Measurements from ENCODE around the gene DRD3. TPM values are rescaled to one million over a fixed set of nuclear protein-coding genes. Genes with fewer than 3 reads are reported as not detected.

The DRD3 gene
- total RNA-seq, 4 donors from 2014 or later = not detected

DNA sequence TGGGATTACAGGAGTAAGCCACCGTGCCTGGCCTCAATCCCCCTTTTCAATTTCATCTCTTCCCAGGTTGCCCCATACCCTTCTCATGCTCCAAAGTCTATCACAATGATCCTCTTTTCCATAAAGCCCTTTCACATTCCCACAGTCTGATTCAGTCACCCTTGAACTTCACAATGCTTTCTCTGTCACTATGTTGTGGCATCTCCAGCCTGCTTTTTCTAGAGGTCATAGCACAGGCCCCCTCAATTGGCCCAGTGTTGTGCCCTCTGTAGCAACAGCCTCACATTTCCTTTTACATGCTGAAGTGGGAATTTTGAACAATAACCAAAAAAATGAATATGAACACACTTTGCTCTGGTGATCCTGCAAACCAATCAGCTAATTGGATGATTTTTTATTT lies 21.5 kb downstream of the DRD3 start:
- TF ChIP-seq, protein P1, sequence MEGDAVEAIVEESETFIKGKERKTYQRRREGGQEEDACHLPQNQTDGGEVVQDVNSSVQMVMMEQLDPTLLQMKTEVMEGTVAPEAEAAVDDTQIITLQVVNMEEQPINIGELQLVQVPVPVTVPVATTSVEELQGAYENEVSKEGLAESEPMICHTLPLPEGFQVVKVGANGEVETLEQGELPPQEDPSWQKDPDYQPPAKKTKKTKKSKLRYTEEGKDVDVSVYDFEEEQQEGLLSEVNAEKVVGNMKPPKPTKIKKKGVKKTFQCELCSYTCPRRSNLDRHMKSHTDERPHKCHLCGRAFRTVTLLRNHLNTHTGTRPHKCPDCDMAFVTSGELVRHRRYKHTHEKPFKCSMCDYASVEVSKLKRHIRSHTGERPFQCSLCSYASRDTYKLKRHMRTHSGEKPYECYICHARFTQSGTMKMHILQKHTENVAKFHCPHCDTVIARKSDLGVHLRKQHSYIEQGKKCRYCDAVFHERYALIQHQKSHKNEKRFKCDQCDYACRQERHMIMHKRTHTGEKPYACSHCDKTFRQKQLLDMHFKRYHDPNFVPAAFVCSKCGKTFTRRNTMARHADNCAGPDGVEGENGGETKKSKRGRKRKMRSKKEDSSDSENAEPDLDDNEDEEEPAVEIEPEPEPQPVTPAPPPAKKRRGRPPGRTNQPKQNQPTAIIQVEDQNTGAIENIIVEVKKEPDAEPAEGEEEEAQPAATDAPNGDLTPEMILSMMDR (IDR thresholded peaks at IDR 0.05) = no peak
- DNase-seq (ENCODE audit: low spot score) (no peak), ATAC-seq (ENCODE audit: low FRiP score) (no peak)

DNA sequence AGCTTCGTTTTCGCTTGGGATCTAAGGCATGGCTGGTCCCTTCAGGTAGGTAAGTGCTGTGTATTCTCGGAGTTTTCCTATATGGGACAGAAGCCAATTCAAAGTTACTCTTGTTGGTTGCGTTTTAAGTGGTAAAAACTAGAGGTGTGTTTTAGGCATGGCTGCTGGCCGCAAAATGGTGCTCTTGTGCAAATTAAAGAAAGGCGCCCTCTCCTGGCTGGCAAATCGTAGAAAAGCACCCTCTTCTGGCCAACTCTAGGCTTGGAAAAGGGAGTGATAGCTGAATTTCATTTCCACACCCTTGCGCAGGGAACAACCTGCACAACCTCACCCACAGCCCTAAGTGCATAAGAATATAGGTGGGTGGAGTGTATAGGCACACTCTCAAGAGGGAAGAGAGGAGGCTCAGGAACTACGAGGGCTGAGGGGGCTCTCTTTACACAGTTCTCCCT lies 23.5 kb downstream of the DRD3 start:
- ATAC-seq (ENCODE audit: low FRiP score) (no peak), DNase-seq (ENCODE audit: low spot score) (no peak)
- TF ChIP-seq, protein P1 (IDR thresholded peaks at IDR 0.05) = no peak

DNA sequence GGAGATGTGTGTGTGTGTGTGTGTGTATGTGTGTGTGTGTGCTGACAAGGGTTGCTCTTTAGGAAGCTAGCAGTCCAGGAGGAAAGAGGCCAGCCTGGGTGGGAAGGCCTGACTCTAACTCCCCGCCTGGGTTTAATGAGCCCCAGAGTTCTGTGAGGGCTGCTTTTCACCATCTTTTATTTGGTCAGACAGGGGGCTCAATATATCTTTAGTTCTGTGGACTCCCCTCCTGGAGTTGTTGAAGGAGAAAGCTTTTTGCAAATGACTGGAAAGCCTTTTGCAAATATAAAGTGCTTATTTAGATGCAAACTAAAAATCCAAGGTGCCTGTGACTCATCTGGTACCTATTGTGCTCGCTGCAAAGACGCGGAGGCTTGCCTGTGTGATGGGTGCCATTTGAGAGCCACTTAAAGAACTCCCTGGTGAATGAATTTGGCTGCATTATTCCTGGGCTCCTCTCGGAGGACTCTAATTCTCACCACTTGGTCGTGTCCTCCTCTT lies 24.5 kb downstream of the DRD3 start:
- TF ChIP-seq, protein P1 (IDR thresholded peaks at IDR 0.05) = no peak
- ATAC-seq (ENCODE audit: low FRiP score) (no peak), DNase-seq (ENCODE audit: low spot score) (no peak)

DNA sequence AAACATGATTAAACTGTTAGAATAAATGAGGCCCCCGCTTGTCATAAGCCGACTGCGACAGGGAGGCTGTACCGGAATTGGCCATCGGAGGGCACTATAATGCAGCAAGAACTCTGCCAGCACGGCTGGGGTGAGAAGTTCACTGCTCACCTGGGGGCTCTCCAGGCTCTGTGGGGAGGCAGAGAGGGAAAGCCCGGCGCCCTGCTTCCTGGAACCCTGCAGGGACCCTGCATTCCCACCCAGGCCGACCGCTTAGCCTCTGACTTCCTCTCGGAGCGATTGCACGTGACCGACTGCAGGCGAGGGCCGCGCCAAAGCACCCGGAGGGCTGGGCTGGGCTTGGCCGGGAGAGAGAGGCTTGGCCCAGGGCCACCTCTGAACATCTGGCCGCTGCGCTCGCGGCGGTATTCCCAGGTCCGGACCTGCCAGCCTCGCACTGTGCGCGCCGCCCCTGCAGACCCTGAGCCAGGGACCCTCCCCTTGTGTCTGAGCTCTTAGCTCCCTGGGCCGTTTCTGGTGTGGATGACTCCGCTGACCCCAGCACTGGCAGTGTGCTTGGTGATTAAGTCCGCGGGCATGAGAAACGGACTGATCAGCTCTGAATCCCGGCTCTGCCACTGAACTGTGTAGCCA lies 26.2 kb downstream of the DRD3 start:
- ATAC-seq (ENCODE audit: low FRiP score) (peak; percentile 96), DNase-seq (ENCODE audit: low spot score) (peak; percentile 69)

DNA sequence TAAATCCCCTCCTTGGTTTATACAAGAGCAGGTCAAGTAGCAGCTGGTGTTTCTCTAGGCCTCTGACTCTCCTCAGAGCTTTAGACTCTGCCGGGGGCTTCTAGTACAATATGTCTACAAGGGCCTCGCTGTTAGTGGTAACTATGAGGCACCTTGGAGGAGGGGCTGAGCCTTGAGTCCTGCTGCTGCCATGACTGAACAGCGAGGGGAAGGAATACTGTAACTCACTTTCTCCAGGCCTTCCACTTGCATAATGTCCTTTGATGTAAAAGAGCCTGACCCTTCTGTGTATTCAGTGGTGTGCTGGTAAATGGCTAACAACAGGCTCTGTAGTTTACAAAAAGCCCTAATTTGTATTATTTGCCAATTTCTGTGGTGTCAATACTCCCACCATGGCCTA lies 27.8 kb downstream of the DRD3 start:
- no peak for DNase-seq (ENCODE audit: low spot score)
- TF ChIP-seq, protein P1 (IDR thresholded peaks at IDR 0.05) = no peak
- ATAC-seq (ENCODE audit: low FRiP score) = no peak

More for the DNA sequence above, 26.2 kb downstream of the DRD3 start:
- TF ChIP-seq, protein P1 (IDR thresholded peaks at IDR 0.05) = peak in 1 of 3 donors; percentile 33

DNA sequence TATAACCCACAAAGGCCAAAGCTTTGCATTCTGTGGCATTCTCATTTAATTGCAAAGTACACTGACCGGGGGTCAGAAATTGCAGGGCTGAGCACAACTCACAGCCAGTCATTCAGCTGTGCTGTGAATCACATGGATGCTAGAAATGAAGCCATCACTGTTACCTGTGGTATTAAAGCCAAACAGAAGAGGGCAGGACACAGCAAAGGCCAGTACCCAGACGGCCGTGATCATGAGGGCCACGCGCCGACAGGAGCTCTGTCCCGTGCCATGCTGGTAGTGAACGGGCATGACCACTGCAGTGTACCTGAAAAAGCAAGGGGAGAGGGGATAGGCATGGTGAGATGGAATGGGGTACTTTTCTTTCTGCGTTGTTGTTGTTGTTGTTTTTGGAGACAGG lies 31.6 kb downstream of the DRD3 start:
- DNase-seq (ENCODE audit: low spot score) = no peak
- ATAC-seq (ENCODE audit: low FRiP score) = no peak
- TF ChIP-seq, protein P1 (IDR thresholded peaks at IDR 0.05) = no peak
